Right lobe of liver (tissue), 6 donors: ENCODE data around the gene ZNF652. TPM values are rescaled to one million over a fixed set of nuclear protein-coding genes. Genes with fewer than 3 reads are reported as not detected.

Source experiments
- ATAC-seq, 4 donors: fragments of 200-7000 bp; cut with Tn5 transposase; one replicate each; pipeline ENCODE4 v1.9.1; 2020; ENCODE audit warnings: mild to moderate bottlenecking in 4 of 4, moderate library complexity in 4 of 4
- DNase-seq, 3 donors: peaks; one replicate each; pipeline ENCODE4 v3.0.0-alpha.2; 2020
- H3K27ac ChIP-seq, 3 donors: fragments of 200-600 bp; one replicate each; pipeline ENCODE4 v1.8.0; 2022
- H3K27me3 ChIP-seq, 2 donors: fragments of 200-600 bp; one replicate each; pipeline ENCODE4 v1.8.0; 2022
- H3K36me3 ChIP-seq, 4 donors: fragments of 200-600 bp; sonication (generic) in 1 of 4; one replicate each; pipeline versions ENCODE4 v1.5.1 to v1.8.0; 2017 to 2022; ENCODE audit warnings: control low read depth in 1 of 4
- H3K4me1 ChIP-seq, 4 donors: fragments of 200-600 bp; sonication (generic) in 1 of 4; one replicate each; pipeline versions ENCODE4 v1.5.1 to v1.8.0; 2017 to 2022; ENCODE audit warnings: control low read depth in 1 of 4
- H3K4me3 ChIP-seq, 3 donors: fragments of 200-600 bp; one replicate each; pipeline ENCODE4 v1.8.0; 2022
- H3K9me3 ChIP-seq, 4 donors: fragments of 200-600 bp; sonication (generic) in 1 of 4; one replicate each; pipeline versions ENCODE4 v1.5.1 to v1.8.0; 2017 to 2022; ENCODE audit warnings: control low read depth in 1 of 4
- POLR2A ChIP-seq: fragments of 450-650 bp; IDR thresholded peaks from one replicate; pipeline ENCODE4 v1.6.1; 2017; ENCODE audit warnings: antibody characterized with exemption, mild to moderate bottlenecking
- WGBS: methylation state at CpG from one replicate; pipeline ENCODE4 v1.1.6; 2018; ENCODE audit warnings: low coverage, low lambda C conversion rate; ENCODE audit not compliant: insufficient coverage; ENCODE audit errors: missing lambda C conversion rate; 5-methylcytosine and 5-hydroxymethylcytosine counted together
- intact Hi-C, 2 donors: fragments of 100-400 bp; cut with DNase I; formaldehyde crosslinking; loops; one replicate each; pipeline versions ENCODE4 v1.11.2 to v1.14.1; 2022
- total RNA-seq, 6 experiments: library from RNA; depleted of rRNA in 2 of 6; stranded (reverse); fragments of >200 nt in 2 of 6; fragmentation: NEBNext Ultra II Directional in 3 of 6; extraction: Animal tissue kit (Norgen Biotek cat#: 25700) in 3 of 6; gene quantifications; one replicate each; pipeline versions ENCODE4 v1.1.0 to v1.2.4, GENCODE V29; 2016 to 2023
- TF ChIP-seq, protein P1 (sequence below), 4 donors: fragments of 200-600 bp in 3 of 4; fragments of 450-650 bp in 1 of 4; IDR thresholded peaks; one replicate each; pipeline versions ENCODE4 v1.5.1 to v1.8.0; 2016 to 2022; ENCODE audit warnings: antibody characterized with exemption in 4 of 4, mild to moderate bottlenecking in 2 of 4
- donor health status: DM: no; HTN: yes; CAD: no.
- donor health status: DM: no; HTN: no; CAD: no.
- donor health status: DM: no; HTN: no; CAD: no.
- donor health status: DM: no; HTN: yes; CAD: no.
- donor health status: DM: no; HTN: yes; CAD: no.

Gene ZNF652
- total RNA-seq, 6 experiments from 2014 or later = 16.9 to 36.8 (median 24.3) TPM

- DNase-seq (no peak), ATAC-seq (peak in 2 of 4 donors; percentile 6 to 40)
- H3K4me1 ChIP-seq = no peaks in the 10 kb centered on the region
- H3K4me3 ChIP-seq = no peak overlapping the region
- TF ChIP-seq, protein P1, sequence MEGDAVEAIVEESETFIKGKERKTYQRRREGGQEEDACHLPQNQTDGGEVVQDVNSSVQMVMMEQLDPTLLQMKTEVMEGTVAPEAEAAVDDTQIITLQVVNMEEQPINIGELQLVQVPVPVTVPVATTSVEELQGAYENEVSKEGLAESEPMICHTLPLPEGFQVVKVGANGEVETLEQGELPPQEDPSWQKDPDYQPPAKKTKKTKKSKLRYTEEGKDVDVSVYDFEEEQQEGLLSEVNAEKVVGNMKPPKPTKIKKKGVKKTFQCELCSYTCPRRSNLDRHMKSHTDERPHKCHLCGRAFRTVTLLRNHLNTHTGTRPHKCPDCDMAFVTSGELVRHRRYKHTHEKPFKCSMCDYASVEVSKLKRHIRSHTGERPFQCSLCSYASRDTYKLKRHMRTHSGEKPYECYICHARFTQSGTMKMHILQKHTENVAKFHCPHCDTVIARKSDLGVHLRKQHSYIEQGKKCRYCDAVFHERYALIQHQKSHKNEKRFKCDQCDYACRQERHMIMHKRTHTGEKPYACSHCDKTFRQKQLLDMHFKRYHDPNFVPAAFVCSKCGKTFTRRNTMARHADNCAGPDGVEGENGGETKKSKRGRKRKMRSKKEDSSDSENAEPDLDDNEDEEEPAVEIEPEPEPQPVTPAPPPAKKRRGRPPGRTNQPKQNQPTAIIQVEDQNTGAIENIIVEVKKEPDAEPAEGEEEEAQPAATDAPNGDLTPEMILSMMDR (IDR thresholded peaks at IDR 0.05) = no peak
- no peak for TF ChIP-seq POLR2A
- intact Hi-C loops = no loop called here
- WGBS = 61% methylated on average over 6 of the region's 6 CpGs
- no peaks in the 10 kb centered on the region for H3K27me3 ChIP-seq
- no peaks in the 10 kb centered on the region for H3K36me3 ChIP-seq
- no peak overlapping the region for H3K27ac ChIP-seq
- no peaks in the 10 kb centered on the region for H3K9me3 ChIP-seq
Measured at GRCh38 chr17:49388290-49388640, 26.2 kb upstream of the ZNF652 start.

DNA sequence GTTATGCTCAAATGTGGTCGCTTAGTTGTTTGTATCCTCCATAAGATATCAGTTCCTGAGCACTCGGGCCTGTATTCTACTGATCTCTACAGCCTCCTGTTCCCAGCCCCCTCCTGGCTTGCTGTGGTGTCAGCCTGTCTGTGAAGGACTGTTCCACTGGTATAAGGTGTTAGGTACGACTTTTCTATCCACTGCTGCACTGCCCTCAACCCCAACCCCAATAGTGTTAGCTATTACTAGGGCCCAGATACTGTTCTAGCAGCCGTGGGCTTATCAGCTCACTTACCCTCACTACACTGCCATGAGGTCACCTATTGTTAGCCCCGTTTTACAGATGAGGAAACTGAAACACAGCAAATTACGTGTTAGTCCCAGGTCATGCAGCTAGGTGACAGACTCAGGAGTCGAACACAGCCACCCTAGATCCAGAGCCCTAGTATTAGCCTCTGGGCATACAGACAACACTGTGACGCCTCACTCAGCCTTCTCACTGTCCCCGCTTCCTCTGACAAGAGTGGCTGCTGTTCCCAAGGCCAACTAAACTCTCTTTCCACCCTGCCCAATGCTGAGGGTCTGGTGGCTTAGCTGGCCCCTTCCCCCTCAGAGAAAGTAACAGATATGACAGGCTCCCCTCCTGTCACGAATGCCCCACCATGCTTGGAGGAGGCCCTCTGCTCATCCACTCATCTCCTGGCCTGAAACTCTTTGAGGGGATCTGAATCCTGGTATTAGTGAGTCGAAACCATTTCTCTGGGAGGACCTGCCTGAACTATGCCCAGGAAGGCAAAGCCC is 25.6 kb upstream of the ZNF652 start:
- Histone ChIP-seq H3K9me3 (no peaks in the 10 kb centered on the region), H3K27ac (peak overlapping the region in 1 of 3 donors; percentile 4), H3K4me3 (no peak overlapping the region), H3K27me3 (no peaks in the 10 kb centered on the region), H3K4me1 (no peaks in the 10 kb centered on the region), H3K36me3 (no peaks in the 10 kb centered on the region)
- no peak for TF ChIP-seq POLR2A
- TF ChIP-seq, protein P1 (IDR thresholded peaks at IDR 0.05) = no peak
- intact Hi-C loops = no loop called here
- ATAC-seq (no peak), DNase-seq (peak in 1 of 3 donors; percentile 3)
- WGBS = 62% methylated on average over 3 of the region's 11 CpGs

DNA sequence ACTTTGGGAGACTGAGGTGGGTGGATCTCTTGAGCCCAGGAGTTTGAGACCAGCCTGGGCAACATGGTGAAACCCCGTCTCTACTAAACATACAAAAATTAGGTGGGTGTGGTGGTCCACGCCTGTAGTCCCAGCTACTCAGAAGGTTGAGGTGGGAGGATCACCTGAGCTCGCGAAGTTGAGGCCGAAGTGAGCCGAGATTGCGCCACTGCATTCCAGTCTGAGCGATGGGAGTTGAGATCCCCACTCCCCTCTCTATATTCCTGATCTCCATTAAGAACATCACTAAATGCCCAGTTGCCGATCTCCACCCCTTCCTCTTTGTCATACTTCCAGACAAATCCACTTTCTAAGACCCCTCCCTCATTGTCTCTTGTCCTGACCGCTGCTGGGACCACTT is 24.3 kb upstream of the ZNF652 start:
- TF ChIP-seq POLR2A = no peak
- TF ChIP-seq, protein P1 (IDR thresholded peaks at IDR 0.05) = no peak
- peaks cover 0 to 13% (median 0%) of the 10 kb centered on the region in 4 donors for H3K4me1 ChIP-seq
- H3K36me3 ChIP-seq = no peaks in the 10 kb centered on the region
- WGBS = 90% methylated on average over 9 of the region's 10 CpGs
- H3K27ac ChIP-seq = no peak overlapping the region
- H3K9me3 ChIP-seq = no peaks in the 10 kb centered on the region
- intact Hi-C loops = no loop called here
- DNase-seq = no peak
- no peak overlapping the region for H3K4me3 ChIP-seq
- no peaks in the 10 kb centered on the region for H3K27me3 ChIP-seq
- ATAC-seq = no peak

DNA sequence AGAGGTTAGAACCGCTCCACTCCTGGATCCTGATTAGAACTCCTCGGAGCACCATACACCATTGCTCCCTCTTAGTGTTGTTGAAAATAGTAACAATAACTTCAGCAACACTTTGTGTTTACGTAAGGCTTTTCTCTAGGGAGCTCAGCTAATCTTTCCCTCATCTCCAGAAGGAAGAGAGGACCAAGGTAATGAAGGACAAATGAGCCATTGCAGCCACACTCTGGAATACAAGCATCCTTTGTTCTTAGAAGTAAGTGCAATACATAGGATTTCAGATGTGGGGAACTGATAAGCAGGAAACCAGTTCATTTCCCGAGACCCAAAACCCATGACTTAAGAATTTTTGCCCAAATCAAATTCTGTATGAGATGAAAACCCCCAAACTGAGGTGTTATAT is 22.9 kb upstream of the ZNF652 start:
- ATAC-seq = no peak
- WGBS = 83% methylated on average over 4 of the region's 4 CpGs
- Histone ChIP-seq H3K36me3 (no peaks in the 10 kb centered on the region), H3K9me3 (no peaks in the 10 kb centered on the region), H3K4me1 (peaks cover 0 to 22% (median 0%) of the 10 kb centered on the region in 4 donors), H3K27me3 (no peaks in the 10 kb centered on the region), H3K4me3 (no peak overlapping the region), H3K27ac (no peak overlapping the region)
- intact Hi-C loops = no loop called here
- DNase-seq = no peak
- no peak for TF ChIP-seq POLR2A
- TF ChIP-seq, protein P1 (IDR thresholded peaks at IDR 0.05) = no peak
